Stomach (tissue), 9 donors: ENCODE data around the gene ATXN7L3. TPM values are rescaled to one million over a fixed set of nuclear protein-coding genes. Genes with fewer than 3 reads are reported as not detected.

Experiments
- DNase-seq, 2 donors: peaks; one replicate each; pipeline versions ENCODE4 v3.0.0 to v3.0.0-alpha.2; 2013 to 2019
- H3K27ac ChIP-seq, 5 donors: fragments of 200-600 bp in 4 of 5; sonication (generic) in 4 of 5; one replicate each; pipeline ENCODE4 v1.5.1; 2013 to 2019; ENCODE audit warnings: mild to moderate bottlenecking in 1 of 5, moderate library complexity in 1 of 5
- H3K27me3 ChIP-seq, 3 donors: fragments of 200-600 bp; sonication (generic); one replicate each; pipeline ENCODE4 v1.5.1; 2017 to 2019; ENCODE audit warnings: mixed run types in 1 of 3
- H3K36me3 ChIP-seq, 4 donors: fragments of 200-600 bp; sonication (generic); 1 replicate in 3 of 4; 2 replicates in 1 of 4; pipeline ENCODE4 v1.5.1; 2016 to 2019
- H3K4me1 ChIP-seq, 4 donors: fragments of 200-600 bp; sonication (generic); one replicate each; pipeline ENCODE4 v1.5.1; 2016 to 2019
- H3K4me3 ChIP-seq, 4 donors: fragments of 200-600 bp; sonication (generic) in 3 of 4; one replicate each; pipeline ENCODE4 v1.5.1; 2016 to 2019; ENCODE audit warnings: mild to moderate bottlenecking in 1 of 4
- H3K9me3 ChIP-seq, 4 donors: fragments of 200-600 bp; sonication (generic); one replicate each; pipeline ENCODE4 v1.5.1; 2016 to 2019
- CTCF ChIP-seq, 7 experiments: fragments of 450-650 bp in 4 of 7; fragments of 200-600 bp in 3 of 7; sonication (generic) in 3 of 7; IDR thresholded peaks; one replicate each; pipeline ENCODE4 v1.5.1; 2016 to 2019; ENCODE audit warnings: antibody characterized with exemption in 7 of 7, control low read depth in 2 of 7, mild to moderate bottlenecking in 1 of 7
- EP300 ChIP-seq: sonication (generic); formaldehyde crosslinking; IDR thresholded peaks from one replicate; pipeline ENCODE4 v1.6.1; 2017; ENCODE audit warnings: antibody characterized with exemption
- POLR2A ChIP-seq, 4 donors: fragments of 450-650 bp; IDR thresholded peaks; one replicate each; pipeline ENCODE4 v1.6.1; 2016; ENCODE audit warnings: antibody characterized with exemption in 4 of 4, control low read depth in 2 of 4, mild to moderate bottlenecking in 1 of 4, moderate library complexity in 1 of 4
- POLR2AphosphoS5 ChIP-seq, 3 donors: sonication (generic); formaldehyde crosslinking; IDR thresholded peaks; one replicate each; pipeline ENCODE4 v1.6.1; 2016; ENCODE audit warnings: antibody characterized with exemption in 3 of 3
- WGBS, 5 donors: extraction: QIAGEN DNeasy Blood & Tissue Kit in 3 of 5; methylation state at CpG; one replicate each; pipeline versions ENCODE4 v1.1.5 to v1.1.7; 2013 to 2018; 5-methylcytosine and 5-hydroxymethylcytosine counted together
- intact Hi-C: fragments of 100-400 bp; cut with DNase I; formaldehyde crosslinking; loops from one replicate; pipeline ENCODE4 v1.15.1; 2023; ENCODE audit warnings: low total_unique reads
- polyA plus RNA-seq, 3 donors: library from polyadenylated mRNA; stranded (reverse); fragments of 200-250 nt; gene quantifications; one replicate each; pipeline ENCODE4 v1.2.3, GENCODE V29; 2013
- total RNA-seq, 5 donors: library from RNA; depleted of rRNA; stranded (reverse); fragments of >200 nt; gene quantifications; one replicate each; pipeline versions ENCODE4 v1.1.0 to v1.2.3, GENCODE V29; 2014 to 2016
- donor health status: healthy with polysubstance abuse.
- donor health status: Bipolar disorder and iron deficiency.
- donor health status: healthy.

ATXN7L3 gene
- total and polyA plus RNA-seq, 8 donors = 11.1 to 57.4 (median 29.6) TPM

GRCh38 chr17:44188576-44189403 is 10.9 kb downstream of the ATXN7L3 start:
- no peaks in the 10 kb centered on the region for H3K27me3 ChIP-seq
- TF ChIP-seq EP300 = no peak
- no peak for TF ChIP-seq POLR2A (IDR thresholded peaks at IDR 0.05)
- TF ChIP-seq POLR2AphosphoS5 (IDR thresholded peaks at IDR 0.05) = no peak
- TF ChIP-seq CTCF (IDR thresholded peaks at IDR 0.05) = no peak
- peak overlapping the region in 1 of 4 donors; percentile 82 for H3K4me3 ChIP-seq
- peak overlapping the region in 3 of 5 donors; percentile 98 to 99 (median 98) for H3K27ac ChIP-seq
- intact Hi-C loops = no loop called here
- peaks cover 26 to 65% (median 50%) of the 10 kb centered on the region in 4 donors for H3K4me1 ChIP-seq
- peaks cover 15 to 50% (median 47%) of the 10 kb centered on the region in 4 donors for H3K36me3 ChIP-seq
- no peak for DNase-seq
- H3K9me3 ChIP-seq = no peaks in the 10 kb centered on the region
- 85 to 89% (median 87%) methylated on average over 9 to 12 of the region's 12 CpGs for WGBS, 5 donors

- intact Hi-C loops = no loop called here
- Histone ChIP-seq H3K9me3 (no peaks in the 10 kb centered on the region), H3K4me3 (peak overlapping the region; percentile 70 to 82 (median 74)), H3K4me1 (peaks cover 26 to 50% (median 42%) of the 10 kb centered on the region in 4 donors), H3K27me3 (no peaks in the 10 kb centered on the region), H3K27ac (peak overlapping the region; percentile 91 to 99 (median 98)), H3K36me3 (peaks cover 11 to 48% (median 43%) of the 10 kb centered on the region in 4 donors)
- 1 to 2% (median 2%) methylated on average over 21 to 32 of the region's 32 CpGs for WGBS, 5 donors
- no peak for TF ChIP-seq POLR2A (IDR thresholded peaks at IDR 0.05)
- peak in 1 of 2 donors; percentile 70 for DNase-seq
Observed at GRCh38 chr17:44187131-44187899, 12.4 kb downstream of the ATXN7L3 start.

- intact Hi-C loops = no loop called here
- Histone ChIP-seq H3K4me1 (peaks cover 26 to 45% (median 37%) of the 10 kb centered on the region in 4 donors), H3K36me3 (peaks cover 17 to 50% (median 47%) of the 10 kb centered on the region in 4 donors), H3K9me3 (no peaks in the 10 kb centered on the region), H3K27me3 (no peaks in the 10 kb centered on the region), H3K27ac (peak within 1 kb of the TSS; percentile 91 to 99 (median 98)), H3K4me3 (peak within 1 kb of the TSS; percentile 70 to 82 (median 74))
- peak; percentile 56 to 94 (median 90) for TF ChIP-seq POLR2AphosphoS5 (IDR thresholded peaks at IDR 0.05)
- TF ChIP-seq POLR2A (IDR thresholded peaks at IDR 0.05) = peak in 2 of 4 donors; percentile 42 to 69
- TF ChIP-seq EP300 = no peak
- DNase-seq = peak; percentile 100
- WGBS, 5 donors = 0% methylated on average over 49 to 50 of the region's 50 CpGs
Observed at GRCh38 chr17:44186307-44187130, 13.2 kb downstream of the ATXN7L3 start, which contains the start of gene TMUB2. TSS of gene TMUB2 (plus strand) at chr17:44186972. CDS start at chr17:44187709, 737 bp downstream.

- DNase-seq = no peak
- intact Hi-C loops = no loop called here
- H3K4me1 ChIP-seq = peaks cover 26 to 45% (median 37%) of the 10 kb centered on the region in 4 donors
- 83 to 88% (median 85%) methylated on average over 8 of the region's 8 CpGs for WGBS, 5 donors
- H3K36me3 ChIP-seq = peaks cover 8 to 32% (median 27%) of the 10 kb centered on the region in 4 donors
- H3K9me3 ChIP-seq = no peaks in the 10 kb centered on the region
- H3K4me3 ChIP-seq = no peak overlapping the region
- TF ChIP-seq CTCF (IDR thresholded peaks at IDR 0.05) (no peak), POLR2A (IDR thresholded peaks at IDR 0.05) (no peak), EP300 (no peak), POLR2AphosphoS5 (IDR thresholded peaks at IDR 0.05) (no peak)
- H3K27me3 ChIP-seq = no peaks in the 10 kb centered on the region
- no peak overlapping the region for H3K27ac ChIP-seq
Observed at GRCh38 chr17:44184212-44184810, 15.4 kb downstream of the ATXN7L3 start.
